Forelimb muscle (tissue), 1 donor: Measurements from ENCODE around the gene DPH1. TPM values are rescaled to one million over a fixed set of nuclear protein-coding genes. Genes with fewer than 3 reads are reported as not detected.

Source experiments
- DNase-seq: peaks from one replicate; pipeline ENCODE4 v3.0.0-alpha.2; 2013; ENCODE audit warnings: low read depth
- polyA plus RNA-seq: library from polyadenylated mRNA; unstranded; fragments of 120-200 nt; gene quantifications from one replicate; pipeline ENCODE4 v1.2.1, GENCODE V29; 2013; ENCODE audit not compliant: insufficient read length

DPH1 gene
- polyA plus RNA-seq, 1 donor: 30.9 TPM

GRCh38 chr17:2050300-2051060 is 20.5 kb downstream of the DPH1 start:
- DNase-seq: no peak

- DNase-seq: no peak
These were observed 21.3 kb downstream of the DPH1 start for GRCh38 chr17:2051061-2051932.

GRCh38 chr17:2051933-2052559 is 22.1 kb downstream of the DPH1 start:
- no peak for DNase-seq

- DNase-seq: no peak
These were observed 23.7 kb downstream of the DPH1 start for GRCh38 chr17:2053380-2054261.

- no peak for DNase-seq
These were observed 24.2 kb downstream of the DPH1 start for GRCh38 chr17:2054262-2054511.

- no peak for DNase-seq
These were observed 24.7 kb downstream of the DPH1 start, which contains the start of gene HIC1 for GRCh38 chr17:2054512-2055291. TSS of gene HIC1 (plus strand) at chr17:2055103. CDS start at chr17:2056691, 1,588 bp downstream.

- no peak for DNase-seq
These were observed 25.6 kb downstream of the DPH1 start for GRCh38 chr17:2055292-2056205.

- DNase-seq: no peak
These were observed 26.5 kb downstream of the DPH1 start for GRCh38 chr17:2056206-2057174.

- DNase-seq: no peak
These were observed 27.3 kb downstream of the DPH1 start for GRCh38 chr17:2057175-2057759.

GRCh38 chr17:2057760-2058585 is 28.0 kb downstream of the DPH1 start:
- no peak for DNase-seq

- DNase-seq: no peak
These were observed 28.9 kb downstream of the DPH1 start for GRCh38 chr17:2058586-2059546.

GRCh38 chr17:2059547-2060384 is 29.8 kb downstream of the DPH1 start:
- no peak for DNase-seq

- DNase-seq: no peak
These were observed 30.4 kb downstream of the DPH1 start for GRCh38 chr17:2060385-2060658.

- DNase-seq: no peak
These were observed 30.9 kb downstream of the DPH1 start for GRCh38 chr17:2060681-2061440.
